Transverse colon (tissue), 4 donors: Measurements from ENCODE around the gene PCDHGA9. TPM values are rescaled to one million over a fixed set of nuclear protein-coding genes. Genes with fewer than 3 reads are reported as not detected.
"Not testable (repeated sequence)": the region's sequence is repeated elsewhere in the genome, so short reads cannot be mapped to it uniquely, and the experiment has no call there.

Experiments used
- DNase-seq: peaks from one replicate; pipeline ENCODE4 v3.0.0-alpha.2; 2019
- H3K27ac ChIP-seq, 4 donors: fragments of 200-600 bp; sonication (generic); 2 replicates each; pipeline ENCODE4 v1.5.1; 2016 to 2018; ENCODE audit warnings: inconsistent platforms in 4 of 4
- H3K27me3 ChIP-seq: fragments of 200-600 bp; sonication (generic); 2 replicates; pipeline ENCODE4 v1.5.1; 2017; ENCODE audit warnings: inconsistent platforms
- H3K36me3 ChIP-seq, 4 donors: fragments of 200-600 bp; sonication (generic); 2 replicates each; pipeline ENCODE4 v1.5.1; 2017 to 2019; ENCODE audit warnings: inconsistent platforms in 4 of 4
- H3K4me1 ChIP-seq, 4 donors: fragments of 200-600 bp; sonication (generic); 2 replicates each; pipeline ENCODE4 v1.5.1; 2017 to 2020; ENCODE audit warnings: inconsistent platforms in 4 of 4
- H3K4me3 ChIP-seq, 4 donors: fragments of 200-600 bp; sonication (generic); 1 replicate in 1 of 4; 2 replicates in 3 of 4; pipeline versions ENCODE4 v1.5.1 to v1.6.1; 2017 to 2019; ENCODE audit warnings: inconsistent platforms in 4 of 4
- H3K9me3 ChIP-seq, 2 donors: fragments of 200-600 bp; sonication (generic); 2 replicates each; pipeline ENCODE4 v1.5.1; 2017 to 2019; ENCODE audit warnings: inconsistent platforms in 2 of 2
- EP300 ChIP-seq: sonication (generic); formaldehyde crosslinking; IDR thresholded peaks from one replicate; pipeline ENCODE4 v1.6.1; 2017; ENCODE audit warnings: antibody characterized with exemption, low read depth
- POLR2A ChIP-seq: fragments of 450-650 bp; IDR thresholded peaks from one replicate; pipeline ENCODE4 v1.6.1; 2016; ENCODE audit warnings: antibody characterized with exemption, mild to moderate bottlenecking, moderate library complexity
- POLR2AphosphoS5 ChIP-seq, 3 donors: sonication (generic); formaldehyde crosslinking; IDR thresholded peaks; one replicate each; pipeline ENCODE4 v1.6.1; 2016; ENCODE audit warnings: antibody characterized with exemption in 3 of 3
- WGBS, 2 donors: methylation state at CpG; one replicate each; pipeline ENCODE4 v1.1.5; 2018; ENCODE audit warnings: low coverage in 1 of 2; 5-methylcytosine and 5-hydroxymethylcytosine counted together
- in situ Hi-C, 4 donors: fragments of 200-750 bp; cut with MboI; loops; one replicate each; pipeline versions ENCODE4 v1.15.0 to v1.15.1; 2017; ENCODE audit warnings: low sequenced_read_pairs in 3 of 4, low pct_ligation_motif_present in 1 of 4, low pct_unique_long_range_greater_than_20kb in 1 of 4
- intact Hi-C: fragments of 100-400 bp; cut with DNase I; formaldehyde crosslinking; loops from one replicate; pipeline ENCODE4 v1.15.1; 2023; ENCODE audit warnings: low total_unique reads
- total RNA-seq, 4 donors: library from RNA; depleted of rRNA; stranded (reverse); fragments of >200 nt; gene quantifications; one replicate each; pipeline ENCODE4 v1.1.0, GENCODE V29; 2016
- TF ChIP-seq, protein P1 (sequence below), 5 experiments: fragments of 200-600 bp in 3 of 5; fragments of 450-650 bp in 2 of 5; sonication (generic) in 3 of 5; IDR thresholded peaks; 1 replicate in 2 of 5; 2 replicates in 3 of 5; pipeline ENCODE4 v1.5.1; 2016 to 2017; ENCODE audit warnings: antibody characterized with exemption in 5 of 5, inconsistent platforms in 3 of 5, mild to moderate bottlenecking in 2 of 5, moderate library complexity in 1 of 5

PCDHGA9 gene
- total RNA-seq, 4 donors from 2014 or later: 1.2 to 4.6 (median 3.4) TPM

DNA sequence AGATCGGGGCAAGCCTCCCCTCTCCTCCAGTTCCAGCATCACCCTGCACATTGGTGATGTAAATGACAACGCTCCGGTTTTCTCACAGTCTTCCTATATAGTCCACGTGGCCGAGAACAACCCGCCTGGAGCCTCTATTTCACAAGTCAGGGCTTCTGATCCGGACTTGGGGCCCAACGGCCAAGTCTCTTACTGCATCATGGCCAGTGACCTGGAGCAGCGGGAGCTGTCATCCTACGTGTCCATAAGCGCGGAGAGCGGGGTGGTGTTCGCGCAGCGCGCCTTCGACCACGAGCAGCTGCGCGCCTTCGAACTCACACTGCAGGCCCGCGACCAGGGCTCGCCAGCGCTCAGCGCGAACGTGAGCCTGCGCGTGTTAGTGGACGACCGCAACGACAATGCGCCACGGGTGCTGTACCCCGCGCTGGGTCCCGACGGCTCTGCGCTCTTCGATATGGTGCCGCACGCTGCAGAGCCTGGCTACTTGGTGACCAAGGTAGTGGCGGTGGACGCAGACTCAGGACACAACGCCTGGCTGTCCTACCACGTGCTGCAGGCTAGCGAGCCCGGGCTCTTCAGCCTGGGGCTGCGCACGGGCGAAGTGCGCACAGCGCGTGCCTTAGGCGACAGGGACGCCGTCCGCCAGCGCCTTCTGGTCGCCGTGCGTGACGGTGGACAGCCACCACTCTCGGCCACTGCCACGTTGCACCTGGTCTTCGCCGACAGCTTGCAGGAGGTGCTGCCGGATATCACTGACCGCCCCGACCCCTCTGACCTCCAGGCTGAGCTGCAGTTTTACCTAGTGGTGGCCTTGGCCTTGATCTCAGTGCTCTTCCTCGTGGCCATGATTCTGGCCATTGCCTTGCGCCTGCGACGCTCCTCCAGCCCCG is 13.2 kb upstream of the PCDHGA9 start:
- Histone ChIP-seq H3K9me3 (peaks cover 74 to 89% of the 10 kb centered on the region in 2 donors), H3K36me3 (no peaks in the 10 kb centered on the region), H3K27ac (no peak overlapping the region), H3K27me3 (peaks cover 11% of the 10 kb centered on the region), H3K4me1 (no peaks in the 10 kb centered on the region), H3K4me3 (no peak overlapping the region)
- DNase-seq: no peak
- no peak for TF ChIP-seq EP300
- no peak for TF ChIP-seq POLR2AphosphoS5 (IDR thresholded peaks at IDR 0.05)
- no peak for TF ChIP-seq POLR2A
- TF ChIP-seq, protein P1, sequence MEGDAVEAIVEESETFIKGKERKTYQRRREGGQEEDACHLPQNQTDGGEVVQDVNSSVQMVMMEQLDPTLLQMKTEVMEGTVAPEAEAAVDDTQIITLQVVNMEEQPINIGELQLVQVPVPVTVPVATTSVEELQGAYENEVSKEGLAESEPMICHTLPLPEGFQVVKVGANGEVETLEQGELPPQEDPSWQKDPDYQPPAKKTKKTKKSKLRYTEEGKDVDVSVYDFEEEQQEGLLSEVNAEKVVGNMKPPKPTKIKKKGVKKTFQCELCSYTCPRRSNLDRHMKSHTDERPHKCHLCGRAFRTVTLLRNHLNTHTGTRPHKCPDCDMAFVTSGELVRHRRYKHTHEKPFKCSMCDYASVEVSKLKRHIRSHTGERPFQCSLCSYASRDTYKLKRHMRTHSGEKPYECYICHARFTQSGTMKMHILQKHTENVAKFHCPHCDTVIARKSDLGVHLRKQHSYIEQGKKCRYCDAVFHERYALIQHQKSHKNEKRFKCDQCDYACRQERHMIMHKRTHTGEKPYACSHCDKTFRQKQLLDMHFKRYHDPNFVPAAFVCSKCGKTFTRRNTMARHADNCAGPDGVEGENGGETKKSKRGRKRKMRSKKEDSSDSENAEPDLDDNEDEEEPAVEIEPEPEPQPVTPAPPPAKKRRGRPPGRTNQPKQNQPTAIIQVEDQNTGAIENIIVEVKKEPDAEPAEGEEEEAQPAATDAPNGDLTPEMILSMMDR (IDR thresholded peaks at IDR 0.05): no peak
- WGBS, 2 donors: 76 to 80% methylated on average over 3 to 65 of the region's 77 CpGs
- in situ Hi-C loops (loop anchor here in 1 of 4 donors (25.0 kb wide), 1 partner anchor 177 kb away; the partner anchor contains the start of genes PCDHB12, PCDHB13 and PCDHB14), intact Hi-C loops (no loop called here)

- H3K9me3 ChIP-seq: peaks cover 63 to 83% of the 10 kb centered on the region in 2 donors
- H3K27ac ChIP-seq: no peak within 1 kb of the TSS
Measured at GRCh38 chr5:141392429-141393198, 10.0 kb upstream of the PCDHGA9 start, which contains the start of gene PCDHGA8. TSS of gene PCDHGA8 (plus strand) at chr5:141392633. CDS start at chr5:141392814, 181 bp downstream.

DNA sequence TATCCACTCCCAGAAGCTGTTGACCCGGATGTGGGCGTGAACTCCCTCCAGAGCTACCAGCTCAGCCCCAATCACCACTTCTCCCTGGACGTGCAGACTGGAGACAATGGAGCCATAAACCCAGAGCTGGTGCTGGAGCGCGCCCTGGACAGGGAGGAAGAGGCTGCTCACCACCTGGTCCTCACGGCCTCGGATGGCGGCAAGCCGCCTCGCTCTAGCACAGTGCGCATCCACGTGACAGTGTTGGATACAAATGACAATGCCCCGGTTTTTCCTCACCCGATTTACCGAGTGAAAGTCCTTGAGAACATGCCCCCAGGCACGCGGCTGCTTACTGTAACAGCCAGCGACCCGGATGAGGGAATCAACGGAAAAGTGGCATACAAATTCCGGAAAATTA is 9.3 kb upstream of the PCDHGA9 start:
- Histone ChIP-seq H3K27me3 (peaks cover 23% of the 10 kb centered on the region), H3K27ac (no peak overlapping the region), H3K4me1 (no peaks in the 10 kb centered on the region), H3K4me3 (no peak overlapping the region), H3K9me3 (peaks cover 62 to 85% of the 10 kb centered on the region in 2 donors), H3K36me3 (no peaks in the 10 kb centered on the region)
- in situ Hi-C loops (loop anchor here in 1 of 4 donors (25.0 kb wide), 1 partner anchor 181 kb away; the partner anchor contains the start of genes PCDHB12, PCDHB13 and PCDHB14), intact Hi-C loops (no loop called here)
- TF ChIP-seq, protein P1 (IDR thresholded peaks at IDR 0.05): no peak
- TF ChIP-seq EP300: no peak
- TF ChIP-seq POLR2A: no peak
- no peak for TF ChIP-seq POLR2AphosphoS5 (IDR thresholded peaks at IDR 0.05)
- no peak for DNase-seq
- WGBS, 2 donors: 48 to 59% methylated on average over 8 to 21 of the region's 21 CpGs

More at GRCh38 chr5:141392429-141393198, 10.0 kb upstream of the PCDHGA9 start, which contains the start of gene PCDHGA8:
- intact Hi-C loops: no loop called here
- WGBS, 2 donors: 30 to 65% methylated on average over 6 to 38 of the region's 38 CpGs
- Histone ChIP-seq H3K4me1 (no peaks in the 10 kb centered on the region), H3K36me3 (no peaks in the 10 kb centered on the region), H3K4me3 (no peak within 1 kb of the TSS), H3K27me3 (peaks cover 23% of the 10 kb centered on the region)
- in situ Hi-C loops: loop anchor here in 1 of 4 donors (25.0 kb wide), 1 partner anchor 180 kb away; the partner anchor contains the start of genes PCDHB12, PCDHB13 and PCDHB14
- no peak for DNase-seq
- TF ChIP-seq, protein P1 (IDR thresholded peaks at IDR 0.05): no peak
- TF ChIP-seq EP300: no peak
- TF ChIP-seq POLR2A: no peak
- no peak for TF ChIP-seq POLR2AphosphoS5 (IDR thresholded peaks at IDR 0.05)

GRCh38 chr5:141394401-141395187 is 8.0 kb upstream of the PCDHGA9 start:
- intact Hi-C loops: not testable (repeated sequence)
- in situ Hi-C loops: loop anchor here in 1 of 4 donors (25.0 kb wide), 1 partner anchor 182 kb away; the partner anchor contains the start of genes PCDHB12, PCDHB13 and PCDHB14
- 71 to 74% methylated on average over 6 to 40 of the region's 53 CpGs for WGBS, 2 donors

More at GRCh38 chr5:141394401-141395187, 8.0 kb upstream of the PCDHGA9 start:
- H3K4me3 ChIP-seq, H3K27ac ChIP-seq, DNase-seq, H3K4me1 ChIP-seq, H3K36me3 ChIP-seq: not testable (repeated sequence)
- H3K9me3 ChIP-seq: peaks cover 53 to 85% of the 10 kb centered on the region in 2 donors
- peaks cover 23% of the 10 kb centered on the region for H3K27me3 ChIP-seq
